ENCODE data around the gene SKA2.
"Not testable (repeated sequence)": the region's sequence is repeated elsewhere in the genome, so short reads cannot be mapped to it uniquely, and the experiment has no call there.

The SKA2 gene

GRCh38 chr17:59151006-59151405 is 4.0 kb downstream of the SKA2 start:
- DNase-seq: no peak

- DNase-seq: no peak
Observed at GRCh38 chr17:59149841-59150511, 5.0 kb downstream of the SKA2 start.

- no peak for DNase-seq
Observed at GRCh38 chr17:59149051-59149450, 5.9 kb downstream of the SKA2 start.

- DNase-seq: no peak
Observed at GRCh38 chr17:59145571-59146096, 9.4 kb downstream of the SKA2 start.

GRCh38 chr17:59141860-59142259 is 13.1 kb downstream of the SKA2 start:
- no peak for DNase-seq

- DNase-seq: no peak
Observed at GRCh38 chr17:59139939-59140338, 15.0 kb downstream of the SKA2 start.

GRCh38 chr17:59138339-59138738 is 16.6 kb downstream of the SKA2 start:
- not testable (repeated sequence) for DNase-seq

GRCh38 chr17:59131131-59131530 is 23.9 kb downstream of the SKA2 start:
- DNase-seq: no peak

- DNase-seq: no peak
Observed at GRCh38 chr17:59129814-59130213, 25.2 kb downstream of the SKA2 start.

- no peak for DNase-seq
Observed at GRCh38 chr17:59126809-59127417, 28.1 kb downstream of the SKA2 start.

- DNase-seq: no peak
Observed at GRCh38 chr17:59124665-59125064, 30.3 kb downstream of the SKA2 start.

GRCh38 chr17:59121901-59122480 is 33.0 kb downstream of the SKA2 start:
- no peak for DNase-seq

GRCh38 chr17:59115474-59115873 is 39.5 kb downstream of the SKA2 start:
- no peak for DNase-seq

GRCh38 chr17:59111539-59111938 is 43.4 kb downstream of the SKA2 start:
- no peak for DNase-seq

- DNase-seq: no peak
Observed at GRCh38 chr17:59110973-59111372, 44.0 kb downstream of the SKA2 start.

GRCh38 chr17:59108400-59109102 is 46.4 kb downstream of the SKA2 start:
- DNase-seq: no peak

- DNase-seq: no peak
Observed at GRCh38 chr17:59107306-59107670, 47.7 kb downstream of the SKA2 start.

- peak; percentile 99 for DNase-seq
Observed at GRCh38 chr17:59106463-59107305, 48.3 kb downstream of the SKA2 start, which contains the start of gene TRIM37. Gene TRIM37 (minus strand): TSS chr17:59106880. CDS start chr17:59106461, 419 bp downstream.

- DNase-seq: peak; percentile 73 to 81
Observed at GRCh38 chr17:59105852-59106462, 49.0 kb downstream of the SKA2 start.

- no peak for DNase-seq
Observed at GRCh38 chr17:59101178-59101577, 53.8 kb downstream of the SKA2 start.

- no peak for DNase-seq
Observed at GRCh38 chr17:59097876-59098275, 57.1 kb downstream of the SKA2 start.

Measured in CD4-positive, alpha-beta T cell treated with Interferon alpha-2 for 1 hour (primary cell).